GM19372 (cell line): ENCODE results near the gene ZNF280A.
"Not testable (repeated sequence)": the region's sequence is repeated elsewhere in the genome, so short reads cannot be mapped to it uniquely, and the experiment has no call there.

Source experiments
- ATAC-seq: cut with Tn5 transposase; IDR thresholded peaks from one replicate; pipeline ENCODE4 v1.9.1; 2021; ENCODE audit warnings: mild to moderate bottlenecking, low read depth, moderate library complexity; ENCODE audit not compliant: unreplicated experiment

Gene ZNF280A

GRCh38 chr22:22545084-22545483 is 25.0 kb upstream of the ZNF280A start:
- ATAC-seq, result no peak

DNA sequence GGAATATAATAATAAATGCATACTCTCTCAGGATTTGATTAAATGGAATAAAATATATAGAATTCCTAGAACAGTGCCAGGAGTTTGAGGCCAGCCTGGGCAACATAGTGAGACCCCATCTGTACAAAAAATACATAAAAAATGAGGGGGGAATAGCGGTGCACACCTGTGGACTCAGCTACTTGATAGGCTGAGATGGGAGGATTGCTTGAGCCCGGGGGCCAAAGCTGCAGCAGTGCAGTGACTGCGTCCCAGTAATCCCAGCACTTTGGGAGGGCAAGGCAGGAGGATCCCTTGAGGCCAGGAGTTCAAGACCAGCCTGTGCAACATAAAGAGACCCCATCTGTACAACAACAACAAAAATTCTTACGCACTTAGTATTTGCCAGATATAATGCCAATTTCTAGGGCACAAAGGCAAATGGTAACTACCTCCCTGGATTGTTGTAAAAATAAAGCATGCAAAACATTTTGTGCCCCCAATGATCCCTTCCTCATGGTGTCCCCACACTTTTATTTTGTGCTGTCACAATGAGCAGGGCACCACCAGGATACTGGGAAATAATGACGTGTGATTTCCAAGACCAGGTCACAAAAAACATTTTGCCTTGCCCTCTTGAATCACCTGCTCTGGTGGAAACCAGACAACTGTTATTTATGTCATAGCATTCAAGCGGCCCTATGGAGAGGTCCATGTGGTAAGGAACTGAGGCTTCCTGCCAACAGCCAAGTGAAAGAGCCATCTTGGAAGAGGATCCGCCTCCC is 18.3 kb upstream of the ZNF280A start:
- ATAC-seq, result no peak

DNA sequence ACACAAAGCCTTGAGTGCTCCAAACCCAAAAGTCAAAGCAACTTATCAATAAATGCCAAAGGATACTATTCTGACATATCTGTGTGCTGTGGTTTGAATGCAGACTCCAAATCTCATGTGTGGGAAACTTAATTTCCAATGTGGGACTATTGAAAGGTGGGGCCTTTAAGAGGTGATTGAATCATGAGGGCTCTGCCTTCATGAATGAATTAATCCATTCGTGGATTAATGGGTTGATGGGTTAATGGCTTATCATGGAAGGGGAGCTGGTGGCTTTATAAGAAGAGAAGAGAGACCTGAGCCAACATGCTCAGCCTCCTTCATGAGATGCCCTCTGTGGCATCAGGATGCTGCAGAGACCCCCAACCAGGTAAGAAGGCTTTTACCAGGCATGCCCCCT is 16.8 kb upstream of the ZNF280A start:
- no peak for ATAC-seq

- no peak for ATAC-seq
Observed at GRCh38 chr22:22536515-22536914, 16.4 kb upstream of the ZNF280A start.

DNA sequence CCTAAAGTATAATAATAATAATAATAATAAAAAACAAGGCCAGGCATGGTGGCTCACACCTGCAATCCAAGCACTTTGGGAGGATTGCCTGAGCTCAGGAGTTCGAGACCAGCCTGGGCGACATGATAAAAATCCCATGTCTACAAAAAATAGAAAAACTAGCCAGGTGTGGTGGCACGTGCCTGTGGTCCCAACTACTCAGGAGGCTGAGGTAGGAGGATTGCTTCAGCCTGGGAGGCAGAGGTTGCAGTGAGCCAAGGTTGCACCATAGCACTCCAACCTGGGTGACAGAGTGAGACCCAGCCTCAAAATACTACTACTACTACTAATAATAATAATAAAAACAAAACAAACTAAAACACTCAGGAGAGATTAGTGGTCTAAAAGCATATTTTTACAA is 15.6 kb upstream of the ZNF280A start:
- no peak for ATAC-seq

DNA sequence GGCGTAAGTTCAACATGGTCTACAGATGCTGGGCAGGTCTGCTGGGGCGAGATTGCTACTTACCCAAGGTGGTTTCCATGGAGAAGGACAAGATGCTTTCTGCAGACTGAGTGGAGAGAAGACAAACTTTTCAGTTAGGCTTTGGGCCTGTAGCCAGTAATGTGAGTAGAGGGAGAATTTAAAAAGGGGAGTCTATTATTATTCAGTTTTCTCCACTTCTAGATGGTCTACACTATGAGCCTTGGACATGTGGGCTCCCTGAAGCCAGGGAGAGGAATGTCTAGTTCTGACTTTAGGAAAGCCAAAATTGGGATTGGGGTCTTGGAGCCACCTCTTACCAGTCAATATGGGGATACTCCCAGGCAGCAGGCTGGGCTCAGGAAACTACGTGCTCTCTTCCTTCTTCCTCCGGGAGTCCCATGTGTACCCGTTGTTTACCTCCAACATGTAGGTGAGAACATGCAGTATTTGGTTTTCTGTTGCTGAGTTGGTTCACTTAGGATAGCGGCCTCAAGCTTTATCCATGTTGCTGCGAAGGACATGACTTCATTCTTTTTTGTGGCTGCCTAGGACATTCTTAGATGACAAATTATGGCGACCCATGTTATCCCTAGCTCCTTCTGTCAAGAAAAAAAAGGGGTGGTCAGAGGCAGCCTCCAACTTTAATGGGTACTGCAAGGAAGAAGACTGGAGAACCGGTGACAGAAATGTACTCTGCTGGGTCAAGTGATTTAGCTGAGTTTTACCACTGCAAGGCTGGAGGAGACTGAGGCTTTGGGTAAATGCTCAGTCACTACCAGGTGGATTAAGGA is 14.7 kb upstream of the ZNF280A start:
- no peak for ATAC-seq

DNA sequence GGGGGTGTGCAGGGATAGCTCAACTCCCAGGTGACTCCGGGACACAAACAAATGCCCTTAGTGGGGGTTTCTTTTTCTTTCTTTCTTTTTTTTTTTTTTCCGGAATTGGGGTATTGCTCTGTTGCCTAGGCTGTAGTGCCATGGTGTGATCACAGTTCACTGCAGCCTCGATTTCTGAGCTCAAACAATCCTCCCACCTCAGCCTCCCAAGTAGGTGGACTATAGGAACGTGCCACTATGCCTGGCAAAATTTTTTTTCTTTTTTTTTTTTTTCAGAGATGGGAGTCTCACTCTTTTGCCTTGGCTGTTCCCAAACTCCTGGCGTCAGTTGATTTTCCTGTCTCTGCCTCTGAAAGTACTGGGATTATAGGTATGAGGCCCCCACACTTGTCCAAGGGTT is 13.8 kb upstream of the ZNF280A start:
- ATAC-seq, result no peak

DNA sequence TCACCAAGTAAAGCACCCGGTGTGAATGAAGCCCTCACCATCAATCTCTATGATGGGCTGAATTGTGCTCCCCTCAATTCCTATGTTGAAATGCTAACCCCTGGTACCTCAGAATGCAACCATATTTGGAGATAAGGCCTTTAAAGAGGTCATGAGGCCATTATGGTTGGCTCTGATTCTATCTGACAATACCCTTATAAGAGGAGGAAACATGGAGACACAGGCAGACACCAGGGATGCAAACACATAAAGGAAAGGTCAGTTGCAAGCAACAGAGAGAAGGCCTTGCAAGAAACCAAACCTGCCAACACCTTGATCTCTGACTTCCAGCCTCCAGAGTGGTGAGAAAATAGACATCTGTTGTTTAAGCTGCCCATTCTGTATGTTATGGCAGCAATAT is 13.3 kb upstream of the ZNF280A start:
- ATAC-seq, result no peak

- not testable (repeated sequence) for ATAC-seq
Observed at GRCh38 chr22:22532547-22533071, 12.5 kb upstream of the ZNF280A start.

GRCh38 chr22:22531770-22532546 is 11.9 kb upstream of the ZNF280A start:
- no peak for ATAC-seq

- ATAC-seq, result no peak
Observed at GRCh38 chr22:22528780-22529179, 8.7 kb upstream of the ZNF280A start.

DNA sequence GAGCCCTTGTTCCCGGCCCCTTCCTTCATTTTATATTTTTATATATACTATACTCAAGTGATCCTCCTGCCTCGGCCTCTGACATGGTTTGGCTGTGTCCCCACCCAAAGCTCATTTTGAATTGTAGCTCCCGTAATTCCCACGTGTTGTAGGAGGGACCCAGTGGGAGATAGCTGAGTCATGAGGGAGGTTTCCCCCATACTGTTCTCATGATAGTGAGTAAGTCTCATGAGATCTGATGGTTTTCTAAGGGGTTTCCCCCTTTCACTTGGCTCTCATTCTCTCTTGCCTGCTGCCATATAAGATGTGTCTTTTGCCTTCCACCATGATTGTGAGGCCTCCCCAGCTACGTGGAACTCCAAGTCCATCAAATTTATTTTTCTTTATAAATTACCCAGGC is 7.2 kb upstream of the ZNF280A start:
- no peak for ATAC-seq

- ATAC-seq, result no peak
Observed at GRCh38 chr22:22526125-22526912, 6.2 kb upstream of the ZNF280A start.

- ATAC-seq, result no peak
Observed at GRCh38 chr22:22523494-22523893, 3.4 kb upstream of the ZNF280A start.

DNA sequence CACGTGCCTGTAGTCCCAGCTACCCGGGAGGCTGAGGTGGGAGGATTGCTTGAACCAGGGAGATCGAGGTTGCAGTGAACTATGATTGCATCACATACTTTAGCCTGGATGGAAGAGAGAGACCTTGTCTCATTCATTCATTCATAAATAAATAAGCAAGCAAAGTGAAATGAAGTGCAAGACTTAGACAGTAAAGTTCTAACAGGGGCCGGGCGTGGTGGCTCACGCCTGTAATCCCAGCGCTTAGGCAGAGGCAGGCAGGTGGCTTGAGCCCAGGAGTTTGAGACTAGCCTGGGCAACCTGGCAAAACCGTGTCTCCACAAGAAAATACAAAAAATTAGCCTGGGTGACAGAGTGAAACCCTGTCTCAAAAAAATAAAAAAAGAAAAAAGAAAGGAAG is 1.6 kb upstream of the ZNF280A start:
- no peak for ATAC-seq

DNA sequence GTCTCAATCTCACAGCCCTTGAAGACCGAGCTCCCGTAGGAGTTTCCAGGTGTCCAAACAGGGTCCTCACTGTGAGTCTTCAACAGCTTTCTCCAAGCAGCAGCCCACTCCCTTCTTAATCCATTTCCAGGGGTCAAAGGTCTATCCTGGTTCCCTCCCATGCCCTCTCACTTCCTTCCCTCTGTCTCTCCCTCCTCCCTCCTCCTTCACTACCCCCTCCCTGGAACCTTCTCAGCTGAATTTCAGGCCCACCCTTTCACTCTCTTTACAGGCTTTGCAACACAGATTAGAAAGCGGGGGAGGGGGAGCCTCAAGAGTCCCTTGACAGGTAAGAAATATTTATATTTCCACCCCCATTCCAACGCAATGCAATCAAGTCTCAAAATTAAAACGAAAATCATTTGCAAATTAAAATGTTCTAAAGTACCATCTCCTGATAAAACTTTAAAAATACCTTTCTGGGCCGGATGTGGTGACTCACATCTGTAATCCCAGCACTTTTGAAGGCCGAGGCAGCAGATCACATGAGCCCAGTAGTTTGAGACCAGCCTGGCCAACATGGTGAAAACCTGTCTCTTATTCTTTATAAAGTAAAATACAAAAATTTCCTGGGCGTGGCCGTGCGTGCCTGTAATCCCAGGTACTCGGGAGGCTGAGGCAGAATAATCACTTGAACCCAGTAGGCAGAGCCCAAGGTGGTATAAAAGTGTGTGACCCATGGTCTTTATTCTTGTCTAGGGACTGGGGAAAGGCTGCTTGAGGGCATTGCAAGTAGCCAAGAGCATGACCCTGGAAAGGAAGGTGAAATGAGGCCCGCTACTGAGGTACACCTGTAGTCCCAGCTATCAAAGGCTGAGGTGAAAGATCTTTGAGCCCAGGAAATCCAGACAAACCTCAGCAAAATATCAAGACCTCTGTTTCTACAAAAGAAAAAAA is 865 bp upstream of the ZNF280A start:
- no peak for ATAC-seq

DNA sequence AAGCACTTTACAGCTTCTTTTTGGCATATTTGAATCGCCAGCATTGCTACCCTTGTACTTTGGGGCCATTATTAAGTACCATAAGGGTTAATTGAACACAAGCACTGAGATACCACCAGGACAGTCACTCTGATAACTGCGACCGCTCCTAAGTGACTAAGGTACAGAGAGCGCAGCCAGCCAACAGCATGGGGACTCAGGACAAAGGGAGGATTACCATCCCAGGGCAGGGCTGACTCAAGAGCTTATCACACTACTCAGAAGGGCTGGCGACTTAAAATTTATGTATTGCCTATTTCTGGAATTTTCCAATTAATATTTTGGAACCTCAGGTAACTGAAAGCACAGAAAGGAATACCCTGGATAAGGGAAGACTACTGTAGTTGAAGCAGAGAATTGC is 479 bp downstream of the ZNF280A start:
- no peak for ATAC-seq

DNA sequence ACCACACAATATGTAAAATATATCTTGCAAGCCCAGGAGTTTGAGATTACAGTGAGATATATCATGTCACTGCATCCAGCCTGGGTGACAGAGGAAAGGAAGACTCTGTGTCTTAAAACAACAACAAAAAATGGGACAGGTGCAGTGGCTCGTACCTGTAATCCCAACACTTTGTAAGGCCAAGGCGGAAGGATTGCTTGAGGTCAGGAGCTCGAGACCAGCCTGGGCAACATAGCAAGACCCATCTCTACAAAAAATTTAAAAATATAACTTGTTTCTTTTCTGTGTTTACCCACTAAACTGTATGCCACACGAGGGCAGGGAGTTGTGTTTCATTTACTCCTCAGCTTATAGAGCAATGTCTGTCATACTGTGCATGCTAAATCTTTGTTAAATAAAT is 3.1 kb downstream of the ZNF280A start:
- no peak for ATAC-seq

GRCh38 chr22:22515890-22516289 is 4.2 kb downstream of the ZNF280A start:
- no peak for ATAC-seq
